Activated CD8-positive, alpha-beta memory T cell treated with anti-CD3 and anti-CD28 coated beads, Interleukin-2, amount 50 U/mL, for 24 hours (primary cell): ENCODE results near the gene SLC9A2.

ENCODE experiments used
- DNase-seq: peaks from one replicate; pipeline ENCODE4 v3.0.0-alpha.2; 2020; ENCODE audit errors: extremely low read depth

Gene SLC9A2

DNA sequence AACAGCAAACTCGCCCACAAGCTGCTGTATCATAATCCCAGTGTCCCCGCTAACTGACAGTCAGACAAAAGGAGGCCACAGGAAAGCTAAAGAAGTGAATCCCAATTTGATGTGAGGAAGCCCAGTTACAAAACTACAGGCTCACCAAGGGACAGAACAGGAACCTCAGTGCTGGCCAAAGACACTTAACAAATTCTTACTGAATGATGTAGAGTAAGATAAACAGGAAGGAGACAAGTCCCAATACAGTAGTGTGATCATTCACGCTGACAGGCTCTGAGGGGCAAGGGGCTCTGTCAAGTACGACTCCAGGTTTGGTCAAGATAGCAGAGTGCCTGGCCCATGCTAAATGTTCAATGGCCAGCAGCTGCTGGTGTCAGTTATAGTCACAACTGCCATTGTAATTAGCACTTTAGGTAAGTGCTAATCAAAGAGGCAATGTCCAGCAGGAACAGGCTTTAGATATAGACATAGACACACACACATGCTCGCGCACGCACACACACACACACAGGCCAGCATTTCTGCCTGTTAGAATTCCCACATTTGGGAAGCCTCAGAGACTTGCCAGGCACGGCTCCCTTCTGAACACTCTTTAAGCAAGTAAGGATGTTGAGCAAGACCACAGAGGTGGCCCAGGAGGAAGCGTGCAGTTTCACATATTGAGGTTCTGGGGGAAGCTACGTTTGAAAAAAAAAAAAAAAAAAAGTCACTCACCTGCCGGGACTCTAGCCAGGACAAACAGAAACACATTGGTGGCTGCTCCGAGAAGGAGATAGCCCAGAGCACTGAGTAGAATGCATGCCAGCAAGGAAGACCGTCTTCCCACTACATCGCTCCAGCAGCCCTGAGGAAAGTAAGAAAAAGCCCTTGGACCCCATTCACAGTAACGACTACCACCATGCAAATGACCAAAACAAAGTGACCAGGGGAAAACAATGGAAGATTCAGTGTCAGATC, 107.1 kb downstream of the SLC9A2 start:
- DNase-seq: no peak

GRCh38 chr2:102735416-102736109, 116.2 kb downstream of the SLC9A2 start:
- no peak for DNase-seq

DNA sequence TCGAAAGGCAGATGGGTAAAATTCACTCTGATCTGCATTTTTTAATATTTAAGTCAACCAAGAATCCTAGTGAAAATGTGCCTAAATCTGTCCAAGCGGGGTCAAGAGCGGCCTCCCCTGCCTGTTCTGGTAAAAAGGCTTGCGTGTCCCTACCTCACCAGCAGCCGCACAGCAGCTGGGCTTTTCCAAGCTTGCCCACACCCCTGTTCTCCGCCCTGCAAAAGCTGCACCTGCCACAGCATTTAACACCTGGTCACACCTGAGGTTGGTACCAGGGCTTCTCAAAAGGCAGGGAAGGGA, 116.7 kb downstream of the SLC9A2 start:
- no peak for DNase-seq

DNA sequence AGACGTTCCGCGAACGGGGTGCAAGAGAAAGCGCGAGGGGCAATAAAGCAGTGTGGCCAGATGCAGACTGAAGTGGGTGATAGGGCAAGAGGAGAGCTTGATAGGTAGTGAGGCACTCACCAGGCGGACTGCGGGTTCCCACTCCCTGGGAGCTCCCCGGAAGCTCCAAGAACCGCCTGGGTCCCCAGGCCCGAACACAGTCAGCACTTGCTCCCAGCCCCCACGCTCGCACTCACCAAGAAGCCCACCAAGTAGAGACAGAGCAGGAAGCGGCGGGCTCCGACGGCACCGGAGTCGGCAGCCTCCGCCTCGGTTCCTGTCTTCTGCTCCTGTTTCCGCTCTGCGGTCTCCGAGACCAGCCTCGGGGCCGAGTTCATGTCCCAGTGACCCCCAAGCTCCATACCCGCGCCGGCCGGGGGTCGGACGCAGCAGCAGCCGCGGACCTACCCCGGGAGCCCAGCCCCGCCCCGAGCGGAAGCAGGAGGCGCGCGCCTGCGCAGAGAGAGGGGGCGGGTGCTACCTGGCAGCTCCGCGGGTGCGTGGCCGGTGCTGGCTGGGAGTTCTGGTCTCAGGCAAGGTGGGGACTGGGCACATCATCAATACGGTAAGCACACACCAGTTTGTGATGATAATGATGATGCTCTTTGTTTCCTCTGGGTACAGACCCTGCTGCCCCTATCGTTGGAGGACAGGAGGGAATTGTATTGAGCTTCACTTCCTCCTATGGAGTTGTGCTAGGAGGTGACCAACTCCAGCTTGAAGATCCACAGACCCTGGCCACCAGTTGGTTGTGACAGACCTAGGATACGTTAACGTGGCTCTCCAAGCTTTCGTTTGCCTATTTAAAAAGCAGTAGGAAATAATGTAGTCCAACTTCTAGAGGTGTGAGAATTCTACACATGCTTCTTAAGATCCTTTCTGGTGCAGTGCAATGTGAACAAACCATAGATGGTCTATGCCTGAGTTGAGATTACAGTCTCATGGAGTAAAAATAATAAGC, 117.4 kb downstream of the SLC9A2 start:
- peak; percentile 61 for DNase-seq

- no peak for DNase-seq
Observed at GRCh38 chr2:102737431-102737830, 118.1 kb downstream of the SLC9A2 start.

GRCh38 chr2:102743259-102743658, 123.9 kb downstream of the SLC9A2 start:
- DNase-seq: no peak

DNA sequence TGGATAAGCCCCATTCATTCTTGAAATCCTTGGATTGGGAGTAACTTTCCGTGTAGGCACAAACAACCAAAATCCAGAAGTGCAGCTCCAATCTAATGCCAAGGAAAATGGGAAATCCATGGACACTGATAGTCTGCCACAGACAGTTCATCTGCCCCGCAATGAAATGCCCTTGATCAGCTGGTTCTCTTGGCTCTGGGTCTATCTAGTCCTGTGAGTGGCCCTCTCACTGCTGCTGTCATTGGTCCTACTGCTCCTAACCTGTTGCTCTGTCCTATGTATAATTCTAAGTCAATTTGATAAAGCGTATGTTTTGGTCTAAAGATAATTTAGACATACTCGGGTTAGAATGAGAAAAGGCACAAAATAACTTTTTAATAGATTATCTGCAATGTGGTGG, 128.8 kb downstream of the SLC9A2 start:
- DNase-seq: no peak

GRCh38 chr2:102749938-102750337, 130.6 kb downstream of the SLC9A2 start:
- DNase-seq: no peak

- no peak for DNase-seq
Observed at GRCh38 chr2:102753563-102754159, 134.3 kb downstream of the SLC9A2 start.

DNA sequence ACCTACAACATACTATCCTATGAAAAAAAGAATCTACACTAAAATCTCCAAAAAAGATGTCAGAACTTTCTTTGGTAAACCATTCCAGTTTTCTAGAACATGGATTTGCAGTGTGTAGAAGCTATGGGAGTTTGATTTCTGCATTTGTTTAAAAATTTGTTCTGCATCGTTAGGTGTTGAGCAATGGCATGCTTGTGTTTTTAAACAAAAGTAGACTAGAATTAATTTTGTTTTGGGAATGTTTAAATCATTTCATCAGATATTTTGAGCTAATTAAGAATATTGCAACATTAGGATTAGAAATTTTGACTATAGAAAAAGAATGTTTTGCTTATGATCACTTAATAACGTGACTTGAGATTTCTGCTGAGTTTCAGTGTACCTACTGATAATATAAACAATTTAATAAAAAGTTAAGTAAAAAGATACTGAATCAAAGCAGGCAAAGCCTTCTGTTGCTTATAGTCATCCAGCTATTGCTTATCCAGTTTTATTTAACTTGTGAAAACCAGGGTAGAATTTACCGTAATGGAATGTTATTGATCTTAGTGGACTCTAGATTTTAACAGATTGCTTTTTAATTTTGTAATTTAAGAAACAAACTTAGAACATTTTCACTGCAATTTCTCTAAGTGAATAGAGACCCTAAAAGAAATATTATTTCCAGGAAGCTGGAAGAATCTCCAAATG, 135.2 kb downstream of the SLC9A2 start:
- no peak for DNase-seq

- no peak for DNase-seq
Observed at GRCh38 chr2:102755284-102755683, 135.9 kb downstream of the SLC9A2 start.

GRCh38 chr2:102758439-102758838, 139.1 kb downstream of the SLC9A2 start:
- no peak for DNase-seq
